Erythroblast (primary cell): ENCODE measurements around the gene MACROD2.

Experiments used
- GATA1 ChIP-seq: IDR thresholded peaks from 2 replicates; pipeline ENCODE4 v1.6.1; 2011; ENCODE audit warnings: low read depth, mild to moderate bottlenecking, control low read depth, low read length, moderate library complexity
- POLR2A ChIP-seq: IDR thresholded peaks from 2 replicates; pipeline ENCODE4 v1.6.1; 2011; ENCODE audit warnings: mild to moderate bottlenecking, low read length

GRCh38 chr20:14155361-14155760 lies 160.0 kb downstream of the MACROD2 start:
- no peak for TF ChIP-seq POLR2A
- TF ChIP-seq GATA1 = no peak
